ENCODE measurements around the gene IL32.

IL32 gene

DNA sequence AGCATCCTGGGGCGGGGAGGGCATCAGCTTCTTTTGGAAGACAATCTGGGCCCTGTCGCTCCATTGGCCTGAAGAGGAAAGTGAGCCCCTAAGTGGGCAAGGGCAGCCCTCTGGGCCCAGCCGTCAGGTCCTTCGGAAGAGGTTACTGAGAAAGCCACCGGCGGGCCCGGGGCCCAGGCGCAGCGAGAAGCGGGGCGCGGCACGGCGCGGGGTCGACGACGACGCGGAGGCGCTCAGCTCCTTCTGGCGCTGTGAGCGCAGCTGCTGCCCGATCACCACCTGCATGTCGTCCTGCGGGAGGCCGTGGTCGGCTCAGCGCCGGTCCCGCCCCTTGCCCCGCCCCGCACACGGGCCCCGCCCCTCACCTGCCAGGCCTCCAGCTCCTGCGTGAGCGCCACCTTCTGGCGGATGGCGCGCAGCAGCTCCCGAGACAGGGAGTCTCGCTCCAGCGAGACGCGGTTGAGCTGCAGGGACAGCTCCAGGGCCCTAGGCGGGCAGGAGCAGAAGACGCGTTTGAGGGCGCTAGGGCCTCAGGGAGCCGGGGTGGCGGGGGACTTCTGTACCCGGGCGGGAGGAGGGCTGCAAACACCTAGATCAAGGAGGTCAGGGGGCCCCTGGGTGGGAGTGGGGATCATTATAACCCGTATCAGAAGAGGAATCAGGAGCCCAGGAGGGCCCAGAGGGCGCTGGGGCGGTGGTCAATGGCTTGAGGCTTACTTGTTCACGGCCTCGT lies 37.3 kb upstream of the IL32 start:
- in situ Hi-C loops (cut with HindIII; ENCODE audit: low sequenced_read_pairs) = no loop called here

DNA sequence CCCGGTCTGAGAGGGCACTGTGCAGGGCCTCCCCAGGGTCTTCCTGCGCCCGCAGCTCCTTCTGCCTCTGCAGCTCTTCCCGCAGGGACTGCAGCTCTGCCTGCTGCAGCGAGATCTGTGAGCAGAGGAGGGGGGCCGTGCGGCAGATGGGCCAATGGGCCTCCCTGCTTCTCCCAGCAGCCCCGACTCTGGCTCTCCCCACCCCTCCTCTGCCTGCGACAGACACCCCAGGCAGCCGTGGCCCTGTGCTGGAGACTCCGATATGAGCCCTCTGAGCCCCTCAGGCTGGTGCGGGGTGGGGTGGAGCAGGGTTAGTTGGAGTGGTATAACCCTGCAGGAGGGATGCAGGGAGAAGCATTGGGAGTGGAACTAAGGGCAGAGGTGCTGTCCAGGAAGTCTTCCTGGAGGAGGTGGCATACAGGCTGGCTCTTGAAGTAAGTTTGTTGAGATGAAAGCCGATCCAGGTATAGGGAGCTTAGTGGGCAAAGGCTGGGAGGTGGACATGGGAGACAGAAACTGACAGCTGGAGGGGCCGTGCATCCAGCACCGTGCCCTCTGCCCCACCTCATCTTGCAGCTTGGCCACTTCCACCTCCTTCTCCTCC lies 36.6 kb upstream of the IL32 start:
- in situ Hi-C loops (cut with HindIII; ENCODE audit: low sequenced_read_pairs) = no loop called here

DNA sequence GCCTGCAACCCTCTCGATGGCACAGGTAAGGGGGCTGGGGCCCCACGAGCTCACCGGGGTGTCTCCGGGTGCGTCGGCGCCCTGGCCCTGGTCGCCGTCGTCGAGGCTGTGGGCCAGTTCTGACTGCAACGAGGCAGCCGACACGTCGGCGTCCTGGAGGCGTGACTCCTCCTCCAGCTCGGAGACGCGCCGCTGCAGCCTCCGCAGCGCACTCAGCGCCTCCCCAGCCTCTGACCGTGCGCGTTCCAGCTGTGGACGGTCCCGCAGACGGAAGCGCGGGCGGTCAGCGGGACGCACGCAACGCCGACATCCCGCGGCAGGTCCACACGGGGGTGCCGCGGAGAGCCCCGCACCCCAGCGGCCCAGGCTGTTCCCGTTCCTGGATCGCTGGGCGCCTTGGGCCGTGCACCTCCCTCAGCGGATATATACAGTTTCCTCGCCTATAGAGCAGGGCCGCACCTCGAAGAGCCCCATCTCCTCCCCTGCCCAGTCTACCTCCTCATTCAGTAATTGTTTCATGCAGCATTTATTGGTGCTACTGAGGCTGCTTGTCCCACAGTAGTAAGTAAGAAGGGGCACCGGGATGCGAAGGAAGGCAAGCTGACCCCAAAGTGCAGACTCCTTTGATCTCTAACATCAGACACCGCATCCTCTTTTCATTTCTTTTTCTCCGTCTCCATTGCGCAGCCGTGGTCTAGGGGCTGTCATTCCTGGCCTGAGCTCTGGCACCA lies 35.8 kb upstream of the IL32 start:
- in situ Hi-C loops (cut with HindIII; ENCODE audit: low sequenced_read_pairs) = no loop called here

DNA sequence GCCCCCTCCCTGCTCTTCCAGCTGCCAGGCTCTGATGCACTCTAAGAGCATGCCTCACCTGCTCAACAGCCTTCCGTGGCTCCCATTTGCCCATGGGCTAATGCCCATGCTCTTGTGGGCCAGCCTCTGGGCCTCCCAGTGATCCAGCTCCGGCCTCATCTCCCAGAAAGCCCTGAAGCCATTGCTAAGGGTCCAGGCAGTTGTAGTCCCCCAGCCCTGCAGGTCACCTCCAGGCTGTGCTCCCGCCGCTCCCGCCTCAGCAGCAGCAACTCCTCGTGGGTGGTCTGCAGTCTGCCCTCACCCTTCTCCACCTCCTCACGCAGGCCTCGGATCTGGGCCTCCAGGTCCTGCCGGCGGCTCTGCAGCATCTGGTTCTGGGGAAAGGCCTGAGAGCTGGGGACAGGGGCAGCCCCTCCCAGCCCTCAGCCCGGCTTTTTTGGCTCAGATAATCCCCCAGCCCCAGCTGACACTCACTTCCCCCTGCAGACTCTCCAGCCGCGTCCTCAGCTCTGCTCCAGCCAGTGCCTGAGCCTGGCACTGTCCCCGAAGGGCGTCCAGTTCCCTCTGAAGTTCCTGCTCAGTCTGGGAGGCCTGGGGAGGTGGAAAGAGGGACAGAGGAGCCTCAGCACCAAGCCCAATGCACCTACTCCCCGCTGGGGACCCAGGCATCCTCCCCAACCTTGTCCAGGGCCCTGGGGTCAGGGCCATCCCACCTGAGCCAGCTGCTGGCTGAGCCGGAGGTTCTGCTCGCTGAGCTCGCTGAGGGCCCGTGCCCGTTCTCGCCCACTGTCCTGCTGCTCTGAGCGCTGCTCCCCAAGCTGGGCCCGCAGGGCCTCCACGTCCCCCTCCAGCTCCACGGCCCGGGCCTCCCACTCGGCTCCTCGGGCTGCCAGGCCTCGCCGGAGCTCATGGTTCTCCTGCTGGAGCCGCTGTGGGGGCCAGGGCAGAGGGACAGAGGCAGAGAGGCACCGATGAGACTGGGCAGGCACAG lies 34.9 kb upstream of the IL32 start:
- in situ Hi-C loops (cut with HindIII; ENCODE audit: low sequenced_read_pairs) = no loop called here

DNA sequence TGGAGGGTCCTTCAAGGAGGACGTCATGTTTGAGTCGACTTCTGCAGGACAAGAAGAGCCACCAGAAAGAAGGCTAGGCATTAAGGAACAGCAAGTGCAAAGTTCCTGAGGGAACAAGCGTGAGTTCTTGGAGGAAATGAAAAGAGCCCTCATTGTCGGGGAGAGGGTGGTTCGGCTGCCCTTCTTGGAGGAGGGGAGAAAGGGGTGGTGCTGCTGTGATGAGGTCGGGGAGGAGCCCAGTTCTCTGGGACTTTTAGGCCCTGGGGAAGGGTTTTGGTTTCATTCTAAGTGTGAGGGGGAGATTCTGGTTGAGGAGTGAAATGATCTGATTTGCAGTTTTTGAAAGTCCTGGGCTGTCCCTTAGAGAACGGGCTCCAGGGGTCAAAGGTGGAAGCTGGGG lies 32.8 kb upstream of the IL32 start:
- in situ Hi-C loops (cut with HindIII; ENCODE audit: low sequenced_read_pairs) = no loop called here

DNA sequence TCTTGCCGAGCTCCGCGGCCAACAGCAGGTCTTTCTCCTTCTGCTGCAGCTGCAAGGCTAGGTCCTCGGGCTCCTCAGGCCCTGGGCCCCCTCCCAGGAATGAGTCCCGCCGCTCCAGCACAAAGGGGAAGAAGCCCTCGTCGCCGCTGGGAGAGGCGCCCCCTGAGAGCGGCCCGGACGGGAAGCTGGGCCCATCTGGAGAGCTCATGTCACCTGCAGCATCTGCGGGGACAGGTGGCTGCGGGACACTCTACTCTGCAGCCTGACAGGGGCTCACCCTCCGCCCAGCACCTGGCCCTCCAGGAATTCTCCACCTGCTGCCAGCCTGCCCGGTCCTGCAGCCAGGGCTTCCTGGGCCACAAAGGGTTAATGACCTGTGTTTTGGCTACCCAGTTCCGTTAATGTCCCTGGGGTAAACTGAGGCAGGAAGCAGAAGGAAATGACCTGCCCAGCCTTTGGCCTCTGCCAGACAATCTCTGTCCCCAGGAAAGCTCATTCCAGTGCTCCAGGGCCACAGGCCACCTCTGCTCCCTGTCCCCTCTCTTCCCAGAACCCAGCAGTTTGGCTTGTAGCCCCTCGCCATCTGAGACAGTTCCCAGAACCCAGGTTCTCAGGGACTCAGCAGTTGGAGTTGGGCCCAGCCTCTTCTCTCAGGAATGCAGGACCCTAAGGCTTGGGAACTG lies 30.0 kb upstream of the IL32 start:
- in situ Hi-C loops (cut with HindIII; ENCODE audit: low sequenced_read_pairs) = no loop called here

DNA sequence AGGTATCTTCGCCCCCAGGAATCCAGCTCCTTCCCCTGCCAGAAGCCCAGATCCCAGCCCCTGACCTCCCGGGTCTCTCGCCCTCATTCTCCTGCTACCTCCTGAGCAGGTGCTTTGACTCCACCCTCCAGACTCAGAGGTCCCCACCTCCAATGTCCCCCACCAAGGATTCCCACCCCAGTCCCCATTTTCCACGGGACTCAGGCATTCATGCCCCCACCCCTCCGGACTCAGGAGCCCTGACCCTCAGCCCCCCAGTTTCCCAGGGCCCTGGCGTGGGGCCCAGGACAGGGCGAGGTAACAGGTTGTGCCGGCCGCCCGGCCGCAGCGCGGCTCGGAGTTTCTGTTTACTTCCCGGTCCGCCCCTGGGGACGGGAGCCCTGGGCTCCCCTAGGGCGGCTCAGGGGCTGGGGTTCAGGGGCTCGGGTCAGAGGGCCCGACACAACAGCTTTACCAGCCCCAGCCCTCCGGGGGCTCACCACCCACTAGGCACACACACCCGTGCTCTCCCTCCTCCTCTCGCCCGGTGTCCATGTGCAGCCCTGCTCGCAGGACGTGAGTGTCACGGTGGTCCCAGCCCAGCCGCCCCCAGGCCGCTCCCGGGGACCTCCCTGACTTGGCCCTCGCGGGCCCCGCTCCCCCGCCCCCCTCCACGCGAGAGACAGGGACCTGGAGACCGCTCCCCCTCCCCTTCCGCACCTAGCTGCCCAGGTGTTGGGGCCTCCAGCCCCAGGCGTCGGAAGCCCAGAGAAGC lies 29.3 kb upstream of the IL32 start:
- in situ Hi-C loops (cut with HindIII; ENCODE audit: low sequenced_read_pairs) = no loop called here

DNA sequence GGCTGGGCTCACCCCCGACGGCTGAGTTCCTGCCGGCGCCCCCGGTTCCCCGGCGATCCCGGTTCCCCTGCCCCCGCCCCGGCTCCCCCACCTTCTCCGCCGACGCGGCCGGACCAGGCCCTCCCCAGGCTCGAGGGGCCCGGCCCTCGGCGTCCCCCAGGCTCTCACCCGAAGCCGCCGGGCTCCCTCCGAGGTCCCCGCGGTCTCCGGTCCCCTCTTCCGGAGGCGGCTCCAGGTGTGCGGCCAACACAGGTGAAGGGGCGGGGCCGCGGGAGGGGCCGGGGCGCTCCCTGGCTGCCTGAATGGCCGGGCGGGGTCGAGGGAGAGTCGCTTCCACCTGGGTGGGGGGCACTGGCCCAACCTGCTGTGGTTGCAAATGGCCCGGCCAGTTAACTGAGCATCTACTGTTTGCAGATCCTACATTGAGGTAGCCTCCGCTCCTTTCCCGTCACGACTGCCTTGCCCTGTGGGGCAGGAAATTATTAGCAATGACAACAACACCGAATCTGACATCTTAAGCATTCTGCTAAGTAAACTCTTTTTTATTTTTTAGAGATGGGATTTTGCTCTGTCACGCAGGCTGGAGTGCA lies 28.6 kb upstream of the IL32 start, which contains the start of gene BICDL2:
TSS of gene BICDL2 (minus strand) at position 219 of the 590 bp plus-strand sequence. CDS start 1,448 bp downstream, outside the sequence.
- in situ Hi-C loops (cut with HindIII; ENCODE audit: low sequenced_read_pairs) = no loop called here

DNA sequence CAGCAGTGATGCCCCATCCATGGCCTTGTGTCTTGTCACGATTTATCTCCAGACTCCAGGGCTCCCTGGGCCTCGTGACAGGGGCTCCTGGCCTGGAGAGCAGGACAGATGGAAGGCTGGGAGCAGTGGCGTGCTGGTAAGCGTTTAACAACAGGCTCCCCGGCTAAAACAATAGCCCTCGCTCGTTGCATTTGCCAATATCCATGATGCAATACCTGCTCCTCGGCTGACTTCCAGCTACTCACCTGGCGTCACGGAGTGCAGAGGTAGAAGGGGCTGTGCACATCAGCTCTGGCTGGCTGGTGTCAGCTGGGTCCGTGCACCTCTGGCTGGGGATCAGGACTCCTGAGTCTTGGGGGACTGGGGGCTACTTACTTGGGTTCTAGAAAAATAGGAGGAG lies 27.2 kb upstream of the IL32 start:
- in situ Hi-C loops (cut with HindIII; ENCODE audit: low sequenced_read_pairs) = no loop called here

DNA sequence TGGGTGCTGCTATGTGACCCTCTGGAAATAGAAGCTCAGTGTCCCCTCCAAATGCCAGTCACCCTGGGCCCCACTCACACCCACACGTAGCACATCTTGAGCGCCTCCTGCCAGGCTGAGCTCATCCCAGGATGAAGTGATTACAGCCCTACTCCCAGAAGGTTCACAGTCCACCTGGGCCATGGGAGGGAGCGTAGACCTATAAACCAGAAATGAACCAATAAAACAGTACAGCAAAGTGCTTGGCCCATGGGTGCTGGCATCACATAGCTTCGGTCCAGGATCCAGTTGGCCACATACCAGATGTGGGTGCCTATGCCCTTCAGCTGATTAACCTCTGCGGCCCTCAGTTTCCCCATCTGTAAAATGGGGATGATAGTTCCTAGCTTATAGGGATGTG lies 26.5 kb upstream of the IL32 start:
- in situ Hi-C loops (cut with HindIII; ENCODE audit: low sequenced_read_pairs) = no loop called here

DNA sequence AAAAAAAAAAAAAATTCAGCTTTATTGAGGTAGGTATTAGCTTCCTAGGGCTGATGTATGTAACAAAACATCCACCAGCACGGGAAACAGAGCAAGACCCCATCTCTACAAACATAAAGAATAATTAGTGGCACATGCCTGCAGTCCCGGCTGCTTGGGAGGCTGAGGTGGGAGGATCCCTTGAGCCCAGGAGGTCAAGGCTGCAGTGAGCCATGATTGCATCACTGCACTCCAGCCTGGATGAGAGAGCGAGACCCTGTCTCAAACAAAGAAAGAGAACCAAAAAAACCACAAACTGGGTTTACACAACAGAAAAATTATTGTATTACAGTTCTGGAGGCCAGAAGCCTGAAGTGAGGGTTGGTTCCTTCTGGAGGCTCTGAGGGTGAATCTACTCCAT lies 23.1 kb upstream of the IL32 start:
- in situ Hi-C loops (cut with HindIII; ENCODE audit: low sequenced_read_pairs) = no loop called here

DNA sequence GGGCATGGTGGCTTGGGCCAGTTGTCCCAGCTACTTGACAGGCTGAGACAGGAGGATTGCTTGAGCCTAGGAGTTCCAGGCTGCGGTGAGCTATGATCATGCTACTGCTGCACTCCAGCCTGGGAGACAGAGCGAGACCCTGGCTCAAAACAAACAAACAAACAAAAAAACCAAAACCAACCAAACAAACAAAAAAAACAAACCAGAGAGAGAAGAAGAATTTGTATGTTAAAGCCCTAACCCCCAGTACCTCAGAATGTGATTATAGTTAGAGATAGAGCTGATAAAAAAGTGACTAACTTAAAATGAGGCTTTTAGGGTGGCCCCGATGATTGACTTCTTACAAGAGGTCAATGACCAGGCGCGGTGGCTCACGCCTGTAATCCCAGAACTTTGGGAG lies 20.7 kb upstream of the IL32 start:
- in situ Hi-C loops (cut with HindIII; ENCODE audit: low sequenced_read_pairs) = no loop called here

DNA sequence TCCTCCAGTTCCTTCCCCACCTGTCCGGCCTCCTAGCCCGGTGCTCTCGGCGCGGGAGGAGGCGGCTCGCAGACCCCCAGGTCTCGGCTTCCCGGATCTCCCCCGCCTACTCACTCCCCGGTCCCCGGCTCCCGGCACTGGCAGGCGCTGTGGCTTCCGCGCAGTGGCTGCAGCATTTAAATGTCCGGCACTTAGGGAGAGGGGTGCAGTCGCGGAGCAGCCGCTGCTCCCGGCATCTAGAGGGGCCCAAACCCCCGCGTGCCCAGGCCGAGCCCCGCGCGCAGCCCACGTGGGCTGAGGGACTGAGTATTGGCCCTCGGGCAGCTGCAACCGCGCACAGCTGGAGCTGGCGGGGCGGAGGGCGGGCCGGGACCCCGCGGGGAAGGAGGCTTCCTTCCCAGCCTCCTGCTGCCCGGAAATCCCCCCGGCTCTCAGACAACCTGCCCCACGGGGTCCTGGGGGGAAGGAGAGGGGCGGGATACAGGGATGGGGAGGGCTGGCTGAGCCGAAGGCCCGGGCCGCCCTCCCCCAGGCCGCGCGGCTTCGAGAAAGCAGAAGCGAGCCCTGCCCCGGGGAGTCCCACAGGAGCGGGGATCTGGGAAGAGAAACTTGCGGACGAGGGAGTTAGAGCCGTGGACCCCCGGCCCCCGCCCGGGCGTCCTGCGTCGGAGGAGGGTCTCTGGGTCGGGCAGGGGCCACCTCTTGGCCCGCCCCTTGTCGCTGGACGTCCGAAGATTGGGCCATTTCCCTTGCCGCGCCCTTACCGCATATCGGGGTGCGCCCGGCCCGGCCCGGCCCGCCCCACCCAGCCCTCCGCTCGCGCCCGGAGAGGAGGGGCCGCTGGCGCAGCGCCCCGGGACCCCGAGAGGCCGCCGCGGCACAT lies 19.4 kb upstream of the IL32 start, which contains the start of gene MMP25:
TSS of gene MMP25 (plus strand) at position 804 of the 883 bp plus-strand sequence. CDS start 357 bp downstream, outside the sequence.
- in situ Hi-C loops (cut with HindIII; ENCODE audit: low sequenced_read_pairs) = no loop called here

DNA sequence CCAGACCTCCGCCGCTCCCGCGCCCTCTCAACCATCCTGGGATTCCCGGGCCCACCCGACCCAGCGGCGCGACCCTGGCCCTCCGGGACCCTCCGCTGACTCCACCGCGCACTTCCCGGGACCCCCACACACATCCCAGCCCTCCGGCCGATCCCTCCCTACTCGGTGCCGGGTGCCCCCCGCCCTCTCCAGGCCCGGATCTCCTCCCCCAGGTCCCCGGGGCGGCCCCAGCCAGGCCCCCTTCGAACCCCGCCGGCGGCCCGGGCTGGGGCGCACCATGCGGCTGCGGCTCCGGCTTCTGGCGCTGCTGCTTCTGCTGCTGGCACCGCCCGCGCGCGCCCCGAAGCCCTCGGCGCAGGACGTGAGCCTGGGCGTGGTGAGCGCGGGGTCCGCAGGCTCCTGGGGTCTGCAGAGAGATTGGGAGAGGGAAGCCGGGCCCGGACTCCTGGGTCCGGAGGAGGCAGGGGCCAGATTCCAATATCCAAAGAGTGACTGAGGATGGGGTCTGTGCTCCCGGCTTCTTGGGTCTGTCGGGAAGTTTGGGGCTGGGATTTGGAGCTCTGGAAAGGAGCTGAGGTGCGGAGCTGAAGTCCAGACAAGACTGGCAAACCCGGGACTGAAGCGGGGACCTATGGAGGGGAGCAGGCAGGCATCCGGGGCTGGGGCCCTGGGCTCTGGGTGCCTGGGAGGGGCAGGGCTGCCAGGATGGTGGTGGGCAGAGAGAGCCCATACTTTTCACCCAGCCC lies 18.6 kb upstream of the IL32 start:
- in situ Hi-C loops (cut with HindIII; ENCODE audit: low sequenced_read_pairs) = no loop called here

DNA sequence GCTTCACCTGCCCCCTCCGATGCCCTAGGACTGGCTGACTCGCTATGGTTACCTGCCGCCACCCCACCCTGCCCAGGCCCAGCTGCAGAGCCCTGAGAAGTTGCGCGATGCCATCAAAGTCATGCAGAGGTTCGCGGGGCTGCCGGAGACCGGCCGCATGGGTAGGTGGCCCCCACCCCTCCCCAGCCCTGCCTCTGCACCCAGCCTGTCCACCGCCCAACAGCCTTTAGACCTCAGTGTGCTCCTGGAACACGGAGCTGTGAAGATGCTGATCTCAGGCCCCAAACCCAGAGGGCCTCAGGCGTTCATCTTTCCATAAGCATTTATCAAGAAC lies 18.1 kb upstream of the IL32 start:
- in situ Hi-C loops (cut with HindIII; ENCODE audit: low sequenced_read_pairs) = no loop called here

DNA sequence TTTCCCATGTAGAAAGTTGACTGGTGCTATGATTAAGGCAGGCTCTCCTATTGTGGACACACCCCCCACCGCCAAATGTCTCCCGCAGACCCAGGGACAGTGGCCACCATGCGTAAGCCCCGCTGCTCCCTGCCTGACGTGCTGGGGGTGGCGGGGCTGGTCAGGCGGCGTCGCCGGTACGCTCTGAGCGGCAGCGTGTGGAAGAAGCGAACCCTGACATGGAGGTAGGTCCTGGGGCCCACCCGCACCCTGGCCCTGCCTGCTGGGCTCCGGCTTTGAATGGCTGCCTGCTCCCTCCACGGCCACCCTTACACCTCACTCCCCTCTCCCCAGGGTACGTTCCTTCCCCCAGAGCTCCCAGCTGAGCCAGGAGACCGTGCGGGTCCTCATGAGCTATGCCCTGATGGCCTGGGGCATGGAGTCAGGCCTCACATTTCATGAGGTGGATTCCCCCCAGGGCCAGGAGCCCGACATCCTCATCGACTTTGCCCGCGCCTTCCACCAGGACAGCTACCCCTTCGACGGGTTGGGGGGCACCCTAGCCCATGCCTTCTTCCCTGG lies 15.4 kb upstream of the IL32 start:
- in situ Hi-C loops (cut with HindIII; ENCODE audit: low sequenced_read_pairs) = no loop called here

DNA sequence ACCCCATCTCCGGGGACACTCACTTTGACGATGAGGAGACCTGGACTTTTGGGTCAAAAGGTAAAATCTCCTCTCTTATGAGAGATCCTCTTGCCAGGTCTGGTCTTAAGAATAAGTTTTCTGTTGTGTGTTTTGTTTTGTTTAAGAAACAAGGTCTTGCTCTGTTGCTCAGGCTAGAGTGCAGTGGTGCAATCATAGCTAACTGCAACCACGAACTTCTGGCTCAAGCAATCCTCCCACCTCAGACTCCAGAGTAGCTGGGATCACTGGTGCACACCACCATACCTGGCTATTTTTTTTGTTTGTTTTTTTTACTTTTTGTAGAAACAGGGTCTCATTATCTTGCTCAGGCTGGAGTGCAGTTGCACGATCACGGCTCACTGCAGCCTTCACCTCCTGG lies 15.0 kb upstream of the IL32 start:
- in situ Hi-C loops (cut with HindIII; ENCODE audit: low sequenced_read_pairs) = no loop called here
